ENCODE data around the gene APLNR. TPM values are rescaled to one million over a fixed set of nuclear protein-coding genes. Genes with fewer than 3 reads are reported as not detected.

APLNR gene
- total and polyA plus RNA-seq, 2 of the 4 experiments (the other 2 are of a cell fraction): not detected

GRCh38 chr11:57205041-57205641, 31.9 kb downstream of the APLNR start (continued):
- TF ChIP-seq CTCF (conservative IDR thresholded peaks at IDR 0.05; ENCODE audit: low read depth, low read length): peak; percentile 38

GRCh38 chr11:57203882-57204480, 33.1 kb downstream of the APLNR start:
- Histone ChIP-seq H3K27ac (ENCODE audit: insufficient read depth, low read length) (no peak overlapping the region), H3K14ac (replicated peaks; ENCODE audit: low read depth, low read length) (no peak overlapping the region), H2AFZ (replicated peaks; ENCODE audit: low read length, poor library complexity) (no peak overlapping the region), H3K9me1 (ENCODE audit: insufficient read depth, low read length) (peaks cover 3% of the 10 kb centered on the region; the same call in 1 of the 2 replicates), H3K79me1 (ENCODE audit: low read depth in 1 of 2, low read length in 2 of 2) (no peaks in the 10 kb centered on the region), H2AK5ac (ENCODE audit: low read depth, low read length) (no peak overlapping the region), H3K56ac (ENCODE audit: extremely low read depth, insufficient read depth, low read length) (no peak overlapping the region), H3K18ac (ENCODE audit: low read depth, low read length) (no peak overlapping the region), H3K4me1 (ENCODE audit: control insufficient read depth, insufficient read depth, low read length) (no peaks in the 10 kb centered on the region; the same call in 1 of the 2 replicates), H4K91ac (ENCODE audit: insufficient read depth, low read depth, low read length) (no peak overlapping the region), H2BK5ac (ENCODE audit: low read depth, low read length, poor library complexity, severe bottlenecking) (no peak overlapping the region), H4K8ac (ENCODE audit: low read depth in 2 of 2, low read length in 2 of 2) (no peak overlapping the region), H3K36me3 (ENCODE audit: control insufficient read depth, insufficient read depth, low read length) (no peaks in the 10 kb centered on the region), H3K4ac (ENCODE audit: low read depth, low read length) (no peak overlapping the region), H4K20me1 (ENCODE audit: insufficient read depth, low read length) (no peaks in the 10 kb centered on the region), H2AK9ac (replicated peaks; ENCODE audit: low read depth, low read length, poor library complexity) (peak overlapping the region; percentile 26), H3K27me3 (ENCODE audit: control insufficient read depth, insufficient read depth, low read length) (peaks cover 44% of the 10 kb centered on the region), H3K9me3 (ENCODE audit: control insufficient read depth, insufficient read depth, low read length) (no peaks in the 10 kb centered on the region), H2BK120ac (ENCODE audit: low read depth, low read length) (no peak overlapping the region), H2BK20ac (ENCODE audit: low read depth, low read length) (no peak overlapping the region), H3K4me2 (ENCODE audit: low read depth, low read length) (no peak overlapping the region), H2BK15ac (ENCODE audit: low read depth, low read length) (no peak overlapping the region), H3K23ac (ENCODE audit: low read depth, low read length) (no peak overlapping the region), H3K9ac (ENCODE audit: low read depth, low read length) (no peak overlapping the region), H4K5ac (ENCODE audit: low read depth, low read length) (no peak overlapping the region), H3K4me3 (ENCODE audit: insufficient read depth, low read depth, low read length) (no peak overlapping the region)
- dilution Hi-C loops (cut with HindIII; ENCODE audit: low sequenced_read_pairs, unreplicated experiment) (no loop called here), in situ Hi-C loops (cut with MboI; ENCODE audit: low sequenced_read_pairs) (no loop called here), intact Hi-C loops (cut with micrococcal nuclease) (loop anchor here (2.0 kb wide), 1 partner anchor 45 kb away; no protein-coding TSS in a partner anchor)
- ChIA-PET POLR2A (ENCODE audit: unreplicated experiment) (no interaction called here), CTCF (interaction anchor here (1.0 to 2.6 kb wide), 2 partner anchors 9 to 45 kb away, joined by 4 to 40 read pairs; no protein-coding TSS in a partner anchor)
- no peak for DNase-seq
- no TSS peak for BruUV-seq (replicated peaks)
- no peak for ATAC-seq (ENCODE audit: low read depth)
- WGBS, 2 experiments (ENCODE audit: extremely low coverage in 2 of 2, insufficient read length in 1 of 2): 37% methylated on average over 2 of the region's 7 CpGs; no CpG with 5 or more reads in 1 of the 2 experiments
- no peak for TF ChIP-seq ELK1 (IDR thresholded peaks at IDR 0.05; ENCODE audit: borderline replicate concordance, low read depth, low read length)
- no peak for TF ChIP-seq FOS (IDR thresholded peaks at IDR 0.05; ENCODE audit: low read depth, low read length)
- TF ChIP-seq SMC3 (IDR thresholded peaks at IDR 0.05; ENCODE audit: low read depth, low read length): no peak
- TF ChIP-seq CTCF (conservative IDR thresholded peaks at IDR 0.05; ENCODE audit: low read depth, low read length): no peak
- TF ChIP-seq USF2 (IDR thresholded peaks at IDR 0.05; ENCODE audit: low read depth, low read length): no peak
- TF ChIP-seq CEBPB (IDR thresholded peaks at IDR 0.05; ENCODE audit: low read depth, low read length): no peak
- TF ChIP-seq RAD21 (IDR thresholded peaks at IDR 0.05; ENCODE audit: low read length): no peak
- no peak for TF ChIP-seq RFX5 (IDR thresholded peaks at IDR 0.05; ENCODE audit: low read depth, low read length)

Data from IMR-90 (cell line).